DOHH2 (cell line): ENCODE results near the gene ANKS1B.

Source experiments
- CTCF ChIP-seq: fragments of 200-600 bp; sonication (generic); IDR thresholded peaks from one replicate; pipeline ENCODE4 v1.5.1; 2014; ENCODE audit warnings: antibody characterized with exemption, mild to moderate bottlenecking, low read depth, low read length; ENCODE audit not compliant: poor library complexity, severe bottlenecking
- EZH2phosphoT487 ChIP-seq: fragments of 200-600 bp; sonication (generic); IDR thresholded peaks from 2 replicates; pipeline ENCODE4 v1.6.1; 2017; ENCODE audit warnings: borderline replicate concordance, mild to moderate bottlenecking, antibody characterized with exemption, low read length, moderate library complexity, mixed read lengths

- TF ChIP-seq CTCF (no peak), EZH2phosphoT487 (no peak)
Measured at GRCh38 chr12:98740751-98741150, 1244.0 kb downstream of the ANKS1B start.
